Neutrophil (primary cell): ENCODE results near the gene UTP25.
"Not testable (repeated sequence)": the region's sequence is repeated elsewhere in the genome, so short reads cannot be mapped to it uniquely, and the experiment has no call there.

ENCODE experiments used
- H3K27ac ChIP-seq: fragments of 200-600 bp; sonication (generic); 2 replicates; pipeline ENCODE4 v1.5.1; 2016; ENCODE audit warnings: mild to moderate bottlenecking, moderate library complexity
- H3K27me3 ChIP-seq: fragments of 200-600 bp; sonication (generic); 2 replicates; pipeline ENCODE4 v1.6.0; 2016; ENCODE audit warnings: mild to moderate bottlenecking
- H3K36me3 ChIP-seq: fragments of 200-600 bp; sonication (generic); 2 replicates; pipeline ENCODE4 v1.5.1; 2017
- H3K4me1 ChIP-seq, 2 experiments: fragments of 200-600 bp in 1 of 2; sonication (generic) in 1 of 2; 1 replicate in 1 of 2; 2 replicates in 1 of 2; pipeline versions ENCODE4 v1.5.1 to v1.6.1; 2013 to 2016; ENCODE audit warnings: low read depth in 1 of 2, low read length in 1 of 2, mild to moderate bottlenecking in 1 of 2, moderate library complexity in 1 of 2; ENCODE audit not compliant: control insufficient read depth in 1 of 2, insufficient read depth in 1 of 2
- H3K4me3 ChIP-seq, 2 experiments: fragments of 200-600 bp in 1 of 2; sonication (generic) in 1 of 2; 1 replicate in 1 of 2; 2 replicates in 1 of 2; pipeline ENCODE4 v1.5.1; 2013 to 2016; ENCODE audit warnings: low read depth in 1 of 2, low read length in 1 of 2, mild to moderate bottlenecking in 1 of 2, moderate library complexity in 1 of 2
- H3K9me3 ChIP-seq: fragments of 200-600 bp; sonication (generic); 2 replicates; pipeline ENCODE4 v1.5.1; 2016
- CTCF ChIP-seq: fragments of 200-600 bp; sonication (generic); IDR thresholded peaks from 2 replicates; pipeline ENCODE4 v1.5.1; 2016; ENCODE audit warnings: antibody characterized with exemption

The UTP25 gene

GRCh38 chr1:209900734-209901133 is 73.0 kb downstream of the UTP25 start:
- TF ChIP-seq CTCF, result no peak
- Histone ChIP-seq H3K4me1 (no peaks in the 10 kb centered on the region), H3K27ac (no peak overlapping the region)

GRCh38 chr1:209901211-209901610 is 73.4 kb downstream of the UTP25 start:
- no peak for TF ChIP-seq CTCF
- Histone ChIP-seq H3K9me3 (no peaks in the 10 kb centered on the region), H3K27me3 (no peaks in the 10 kb centered on the region), H3K27ac (no peak overlapping the region), H3K36me3 (no peaks in the 10 kb centered on the region), H3K4me1 (no peaks in the 10 kb centered on the region), H3K4me3 (no peak overlapping the region)

More at GRCh38 chr1:209900734-209901133, 73.0 kb downstream of the UTP25 start:
- Histone ChIP-seq H3K27me3 (no peaks in the 10 kb centered on the region), H3K36me3 (no peaks in the 10 kb centered on the region), H3K4me3 (no peak overlapping the region), H3K9me3 (no peaks in the 10 kb centered on the region)

- H3K4me1 ChIP-seq, H3K27me3 ChIP-seq, H3K4me3 ChIP-seq, H3K27ac ChIP-seq, H3K36me3 ChIP-seq, H3K9me3 ChIP-seq: not testable (repeated sequence)
These were observed 77.0 kb downstream of the UTP25 start for GRCh38 chr1:209904774-209905173.
